HCT116 (cell line): Measurements from ENCODE around the gene RSRC1. TPM values are rescaled to one million over a fixed set of nuclear protein-coding genes. Genes with fewer than 3 reads are reported as not detected.
"Not testable (repeated sequence)": the region's sequence is repeated elsewhere in the genome, so short reads cannot be mapped to it uniquely, and the experiment has no call there.

Experiments
- ATAC-seq: fragments of 200-7000 bp; cut with Tn5 transposase; 2 replicates; pipeline ENCODE4 v1.9.1; 2020; ENCODE audit warnings: mild to moderate bottlenecking, moderate library complexity
- BruUV-seq: library from RNA; stranded (reverse); fragments of 400-500 nt; replicated peaks from 2 replicates; lab custom pipeline; 2021; lab: Mats Ljungman, UMichigan
- CTCF ChIA-PET: fragments of 300-600 bp; sonication (Branson Sonifier 250); formaldehyde crosslinking; loops from one replicate; lab custom pipeline; 2021; ENCODE audit warnings: antibody characterized with exemption; lab: Charles Lee
- POLR2A ChIA-PET: fragments of 300-600, 350-600 bp; sonication (Branson Sonifier 250); formaldehyde crosslinking; loops from one replicate; lab custom pipeline; 2021; ENCODE audit warnings: antibody characterized with exemption; lab: Charles Lee
- RAD21 ChIA-PET, 2 experiments: fragments of 300-600 bp; sonication (Branson Sonifier 250); formaldehyde crosslinking; loops; one replicate each; lab custom pipeline; 2023; ENCODE audit warnings: low total read pairs in 2 of 2; ENCODE audit not compliant: uncharacterized antibody in 2 of 2, unreplicated experiment in 2 of 2, low non-redundant PET in 1 of 2; lab: Charles Lee
- DNase-seq: peaks from one replicate; pipeline ENCODE4 v3.0.0-alpha.2; 2010; ENCODE audit warnings: low read depth, low spot score
- H2AFZ ChIP-seq: fragments of 200-600 bp; shearing (Covaris generic), sonication (generic); 2 replicates; pipeline ENCODE4 v1.6.1; 2017; ENCODE audit warnings: low read depth, mixed run types, mixed read lengths, antibody characterized with exemption, low read length; ENCODE audit not compliant: poor library complexity, severe bottlenecking
- H3K27ac ChIP-seq: 2 replicates; pipeline ENCODE4 v1.5.1; 2012; ENCODE audit warnings: low read depth, low read length
- H3K27me3 ChIP-seq: fragments of 200-600 bp; sonication (generic); 2 replicates; pipeline ENCODE4 v1.6.1; 2016; ENCODE audit warnings: mixed run types, low read length, mixed read lengths; ENCODE audit not compliant: insufficient read depth
- H3K36me3 ChIP-seq, 2 experiments: fragments of 200-500 bp in 1 of 2; fragments of 200-600 bp in 1 of 2; sonication (Bioruptor generic) in 1 of 2; sonication (generic) in 1 of 2; 2 replicates each; pipeline versions ENCODE4 v1.5.1 to v1.6.1; 2014 to 2016; ENCODE audit warnings: low read length in 2 of 2, inconsistent platforms in 1 of 2, mixed read lengths in 1 of 2, mixed run types in 1 of 2; ENCODE audit not compliant: insufficient read depth in 2 of 2, control insufficient read depth in 1 of 2
- H3K4me1 ChIP-seq, 2 experiments: fragments of 200-600 bp in 1 of 2; sonication (generic) in 1 of 2; 2 replicates each; pipeline versions ENCODE4 v1.5.1 to v1.6.1; 2012 to 2017; ENCODE audit warnings: low read length in 2 of 2, inconsistent platforms in 1 of 2, mild to moderate bottlenecking in 1 of 2, mixed read lengths in 1 of 2, mixed run types in 1 of 2, moderate library complexity in 1 of 2; ENCODE audit not compliant: insufficient read depth in 2 of 2, control insufficient read depth in 1 of 2
- H3K4me2 ChIP-seq: fragments of 200-600 bp; sonication (generic); 2 replicates; pipeline ENCODE4 v1.6.1; 2017; ENCODE audit warnings: mixed run types, low read length, mixed read lengths
- H3K4me3 ChIP-seq, 2 experiments: fragments of 200-600 bp in 1 of 2; sonication (generic) in 1 of 2; replicated peaks in 1 of 2; 2 replicates each; pipeline ENCODE4 v1.5.1; 2011 to 2016; ENCODE audit warnings: low read length in 2 of 2, control low read depth in 1 of 2, low read depth in 1 of 2, mild to moderate bottlenecking in 1 of 2, mixed read lengths in 1 of 2, mixed run types in 1 of 2
- H3K79me2 ChIP-seq: fragments of 200-600 bp; sonication (generic); 2 replicates; pipeline ENCODE4 v1.6.1; 2017; ENCODE audit warnings: mild to moderate bottlenecking, mixed run types, low read length, moderate library complexity, mixed read lengths; ENCODE audit not compliant: insufficient read depth
- H3K9ac ChIP-seq: fragments of 200-600 bp; sonication (generic); 2 replicates; pipeline ENCODE4 v1.6.1; 2016; ENCODE audit warnings: low read length, mixed read lengths
- H3K9me2 ChIP-seq: fragments of 200-600 bp; sonication (generic), shearing (Covaris generic); 2 replicates; pipeline ENCODE4 v1.6.1; 2017; ENCODE audit warnings: mixed run types, mild to moderate bottlenecking, moderate library complexity; ENCODE audit not compliant: insufficient read depth
- H3K9me3 ChIP-seq, 2 experiments: fragments of 200-500 bp in 1 of 2; fragments of 200-600 bp in 1 of 2; sonication (Bioruptor generic) in 1 of 2; sonication (generic) in 1 of 2; 2 replicates each; pipeline ENCODE4 v1.6.1; 2014 to 2017; ENCODE audit warnings: low read length in 2 of 2, mixed read lengths in 2 of 2, inconsistent platforms in 1 of 2, low read depth in 1 of 2, mild to moderate bottlenecking in 1 of 2, mixed run types in 1 of 2, moderate library complexity in 1 of 2; ENCODE audit not compliant: control insufficient read depth in 1 of 2, insufficient read depth in 1 of 2
- H4K20me1 ChIP-seq: fragments of 200-600 bp; sonication (generic), shearing (Covaris generic); 2 replicates; pipeline ENCODE4 v1.6.1; 2017; ENCODE audit warnings: mixed run types, mild to moderate bottlenecking, moderate library complexity; ENCODE audit not compliant: insufficient read depth
- JUND ChIP-seq: IDR thresholded peaks from 2 replicates; pipeline ENCODE4 v1.6.1; 2012
- RAD21 ChIP-seq: IDR thresholded peaks from 2 replicates; pipeline ENCODE4 v1.6.1; 2012; ENCODE audit warnings: low read depth, mild to moderate bottlenecking
- intact Hi-C: fragments of 100-400 bp; cut with micrococcal nuclease; formaldehyde crosslinking; loops from 2 replicates; pipeline ENCODE4 v1.10.0; 2022
- total RNA-seq: library from RNA; stranded (reverse); gene quantifications from one replicate; pipeline ENCODE4 v1.2.1, GENCODE V29; 2021; ENCODE audit not compliant: unreplicated experiment

Gene RSRC1
- total RNA-seq, 1 experiment from 2014 or later: 37.1 TPM

GRCh38 chr3:158314426-158315357 is 204.8 kb downstream of the RSRC1 start:
- H3K79me2 ChIP-seq: no peaks in the 10 kb centered on the region
- RAD21 ChIA-PET: no interaction called here
- H4K20me1 ChIP-seq: no peaks in the 10 kb centered on the region
- H3K4me1 ChIP-seq: no peaks in the 10 kb centered on the region
- no peak for DNase-seq
- CTCF ChIA-PET: interaction anchor here (1.0 to 1.3 kb wide), 2 partner anchors 12 to 449 kb away, joined by 3 to 6 read pairs; no protein-coding TSS in a partner anchor
- no peak for TF ChIP-seq JUND
- no peak for TF ChIP-seq RAD21
- no peak overlapping the region for H3K9ac ChIP-seq
- no peaks in the 10 kb centered on the region for H3K9me3 ChIP-seq
- POLR2A ChIA-PET: no interaction called here
- H2AFZ ChIP-seq: no peak overlapping the region
- ATAC-seq: no peak
- intact Hi-C loops: loop anchor here (5.0 to 10.0 kb wide), 2 partner anchors 210 to 692 kb away; partner anchors contain the start of gene SHOX2
- H3K27ac ChIP-seq: no peak overlapping the region
- H3K4me3 ChIP-seq: no peak overlapping the region
- BruUV-seq: no TSS peak
- H3K36me3 ChIP-seq: no peaks in the 10 kb centered on the region
- no peaks in the 10 kb centered on the region for H3K27me3 ChIP-seq
- H3K4me2 ChIP-seq: no peak overlapping the region
- no peaks in the 10 kb centered on the region for H3K9me2 ChIP-seq

GRCh38 chr3:158329696-158330441 is 220.0 kb downstream of the RSRC1 start:
- H3K27ac ChIP-seq, ATAC-seq, H3K9me2 ChIP-seq, intact Hi-C loops, H2AFZ ChIP-seq, H3K27me3 ChIP-seq, POLR2A ChIA-PET, BruUV-seq, H3K79me2 ChIP-seq, H3K9me3 ChIP-seq, H3K4me1 ChIP-seq, H3K36me3 ChIP-seq, H4K20me1 ChIP-seq, H3K9ac ChIP-seq, H3K4me3 ChIP-seq, RAD21 ChIA-PET, DNase-seq, H3K4me2 ChIP-seq, CTCF ChIA-PET: not testable (repeated sequence)
